Measurements from ENCODE around the gene PACS1.
"Not testable (repeated sequence)": the region's sequence is repeated elsewhere in the genome, so short reads cannot be mapped to it uniquely, and the experiment has no call there.

The PACS1 gene

DNA sequence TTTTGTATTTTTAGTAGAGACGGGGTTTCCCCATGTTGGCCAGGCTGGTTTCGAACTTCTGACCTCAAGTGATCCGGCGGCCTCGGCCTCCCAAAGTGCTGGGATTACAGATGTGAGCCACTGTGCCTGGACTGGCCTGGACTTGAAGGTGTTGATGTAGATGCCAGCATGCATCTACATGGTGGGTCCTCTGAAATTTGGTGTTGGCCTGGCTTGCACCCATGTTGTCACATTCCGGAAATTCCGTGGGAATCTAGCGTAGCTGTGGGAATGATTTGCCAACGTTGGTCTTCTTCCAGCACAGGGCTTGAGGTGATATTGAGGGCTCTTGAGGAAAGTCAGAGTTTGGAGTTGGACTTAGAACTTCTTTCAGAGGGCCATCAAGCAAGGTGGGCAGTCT is 6.5 kb downstream of the PACS1 start:
- no peak for DNase-seq

DNA sequence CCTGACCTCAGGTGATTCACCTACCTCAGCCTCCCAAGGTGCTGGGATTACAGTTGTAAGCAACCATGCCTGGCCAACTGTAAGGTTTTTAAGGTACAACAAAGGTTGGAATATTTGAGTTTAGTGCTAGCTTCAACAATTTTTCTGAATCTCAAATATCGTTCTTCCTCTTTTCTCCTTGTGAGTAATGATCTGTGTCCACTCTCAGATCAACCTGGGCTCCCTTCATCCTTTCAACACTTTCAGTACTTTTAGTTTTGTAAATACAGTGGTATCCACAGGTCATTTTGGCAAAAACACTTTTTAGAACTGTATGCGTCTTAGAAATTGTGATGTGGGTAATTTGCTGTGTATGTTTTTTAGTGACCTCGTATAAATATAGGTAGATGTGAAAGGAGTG is 7.9 kb downstream of the PACS1 start:
- DNase-seq = no peak

DNA sequence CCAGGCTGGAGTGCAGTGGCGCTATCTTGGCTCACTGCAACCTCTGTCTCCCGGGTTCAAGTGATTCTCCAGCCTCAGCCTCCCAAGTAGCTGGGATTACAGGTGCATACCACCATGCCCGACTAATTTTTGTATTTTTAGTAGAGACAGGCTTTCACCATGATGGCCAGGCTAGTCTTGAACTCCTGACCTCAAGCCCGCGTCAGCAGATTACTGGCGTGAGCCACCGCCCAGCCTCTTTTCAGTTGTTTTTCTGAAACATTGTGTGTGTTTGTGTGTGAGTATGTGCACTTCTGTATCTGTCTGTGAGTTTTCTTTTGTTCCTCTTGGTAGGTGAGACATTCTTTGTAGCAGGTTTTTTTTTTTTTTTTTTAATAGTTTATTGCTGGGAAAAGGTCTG is 8.9 kb downstream of the PACS1 start:
- not testable (repeated sequence) for DNase-seq

DNA sequence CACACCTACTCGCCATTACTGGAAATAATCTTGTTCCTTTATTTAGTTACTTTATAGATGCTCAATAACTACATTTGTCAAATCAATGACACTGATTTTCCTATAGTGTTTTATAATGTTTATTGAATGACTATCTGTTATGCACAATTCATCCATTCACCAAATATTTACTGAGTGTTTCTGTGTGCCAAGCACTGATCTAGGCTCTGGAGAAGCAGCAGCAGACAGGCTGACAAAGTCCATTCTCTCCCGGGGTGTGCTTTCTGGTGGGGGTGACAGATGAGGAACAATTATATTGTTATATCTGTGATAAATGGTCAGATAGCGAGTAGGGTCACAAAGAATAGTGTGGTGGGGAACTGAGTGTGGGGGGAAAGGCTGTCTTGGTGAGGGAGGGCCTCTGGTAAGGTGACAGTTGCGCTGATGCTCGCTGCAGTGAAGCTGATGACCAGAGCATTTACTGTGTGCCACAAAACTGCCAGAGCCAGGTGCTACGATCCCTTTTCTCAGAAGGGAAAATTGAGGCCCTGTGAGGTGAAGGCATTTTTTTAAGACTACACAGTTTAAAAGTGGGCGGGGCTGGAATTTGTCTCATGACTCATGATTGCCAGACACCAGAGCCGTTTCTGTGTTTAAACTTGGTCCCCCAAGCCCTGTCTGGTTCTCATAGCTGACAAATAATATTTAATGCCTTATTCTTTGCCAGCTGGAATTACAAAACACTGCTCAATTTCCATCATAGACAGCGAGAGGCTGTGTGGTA is 10.2 kb downstream of the PACS1 start:
- no peak for DNase-seq

DNA sequence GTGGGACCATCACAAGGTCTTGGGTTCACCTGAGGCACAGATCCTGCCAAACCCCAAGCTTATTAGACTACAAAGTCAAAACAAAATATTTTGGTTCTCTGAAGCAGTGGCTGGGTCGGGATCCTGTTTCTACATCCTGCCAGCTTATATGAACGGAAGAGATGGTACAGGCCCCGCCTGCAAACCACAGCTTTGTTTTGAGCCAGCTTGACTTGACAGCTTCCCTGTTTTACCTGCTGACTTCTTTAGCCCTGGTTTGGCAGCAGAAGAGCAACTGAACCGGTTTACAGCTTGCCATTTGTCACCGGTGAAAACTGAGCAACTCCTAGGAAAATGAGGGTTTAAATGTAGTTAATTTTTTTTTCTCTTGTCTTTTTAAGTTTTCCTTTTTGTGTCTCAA is 11.4 kb downstream of the PACS1 start:
- DNase-seq = no peak

DNA sequence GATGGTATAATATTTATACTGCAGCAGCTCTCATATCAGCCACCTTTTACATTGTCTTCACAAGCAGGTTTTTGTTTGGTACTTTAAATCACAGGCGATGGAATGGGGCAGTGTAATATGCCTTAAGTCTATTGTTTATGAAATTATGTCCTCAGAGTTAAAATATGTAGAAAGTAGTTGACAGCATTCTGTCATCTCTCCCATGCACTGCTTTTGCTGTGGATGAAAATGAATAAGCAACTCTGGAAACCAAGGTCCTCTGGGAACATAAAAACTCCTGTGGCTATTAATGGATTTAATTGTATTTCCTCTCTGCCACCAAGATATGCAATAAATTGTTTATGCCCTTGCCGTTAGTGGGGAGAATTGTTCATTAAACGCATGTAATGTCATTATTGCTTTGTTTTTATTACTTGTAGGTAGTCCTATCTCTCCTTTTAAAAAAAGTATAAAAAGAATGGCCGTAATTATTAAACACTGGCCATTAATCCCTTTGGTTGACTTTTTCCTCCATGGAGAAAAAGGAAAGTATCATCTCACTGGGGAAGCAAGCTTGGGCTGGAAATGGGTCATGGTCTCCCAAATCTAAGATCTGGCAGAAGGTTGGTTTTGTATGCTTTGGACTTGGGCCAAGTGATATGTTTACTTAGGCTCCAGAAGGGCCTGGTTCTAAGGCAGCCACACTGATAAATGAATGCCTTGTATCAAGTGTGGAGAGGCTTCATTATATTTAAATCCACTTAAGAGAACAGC is 13.1 kb downstream of the PACS1 start:
- no peak for DNase-seq

DNA sequence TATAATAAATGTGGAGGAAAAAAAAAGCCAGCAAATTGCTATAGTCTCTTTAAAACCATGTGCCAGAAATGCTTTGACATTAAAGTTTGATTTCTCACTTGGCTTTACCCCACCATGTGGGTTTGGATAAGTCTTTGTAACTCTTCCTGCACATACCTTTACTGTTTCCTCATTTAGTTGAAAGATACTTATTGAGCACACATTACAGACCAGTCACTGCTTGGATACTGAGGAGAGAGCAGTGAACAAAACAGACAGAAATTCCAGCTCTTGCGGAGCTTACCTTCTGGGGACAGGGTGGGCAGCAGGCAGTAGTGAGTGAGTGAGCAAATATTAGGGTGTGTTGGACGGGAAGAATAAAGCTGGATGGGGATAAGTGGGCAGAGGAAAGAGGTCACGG is 13.7 kb downstream of the PACS1 start:
- DNase-seq = no peak

DNA sequence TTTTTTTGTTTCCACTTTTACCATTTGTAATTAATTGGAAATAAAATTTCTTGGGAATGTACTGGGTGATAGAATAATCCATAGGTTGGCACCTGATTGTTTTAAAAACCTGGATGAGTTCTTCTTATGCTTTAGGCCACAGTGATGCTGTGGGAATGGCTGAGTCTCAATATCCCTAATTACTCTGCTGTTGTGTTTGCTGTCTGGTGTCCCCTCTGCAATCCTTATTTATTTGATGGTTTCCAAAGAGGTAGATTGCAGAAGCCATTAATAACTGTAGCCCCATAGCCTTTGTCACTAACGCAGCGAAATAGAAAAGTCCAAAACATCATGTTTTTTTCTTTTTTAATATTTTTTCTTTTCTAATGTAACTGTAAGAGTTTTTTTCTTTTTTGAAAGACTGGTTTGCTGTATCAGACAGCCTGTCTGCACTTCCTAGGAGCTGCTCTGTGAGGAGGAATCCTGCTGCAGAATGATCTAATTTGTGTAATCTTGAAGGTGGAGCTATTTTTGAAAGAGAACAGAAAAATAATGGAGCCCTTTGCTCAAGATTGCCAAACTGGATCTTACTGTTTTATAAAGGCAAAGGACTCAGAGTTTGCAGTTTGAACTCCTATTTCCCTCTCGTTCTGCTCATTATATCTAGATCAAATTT is 14.9 kb downstream of the PACS1 start:
- no peak for DNase-seq

DNA sequence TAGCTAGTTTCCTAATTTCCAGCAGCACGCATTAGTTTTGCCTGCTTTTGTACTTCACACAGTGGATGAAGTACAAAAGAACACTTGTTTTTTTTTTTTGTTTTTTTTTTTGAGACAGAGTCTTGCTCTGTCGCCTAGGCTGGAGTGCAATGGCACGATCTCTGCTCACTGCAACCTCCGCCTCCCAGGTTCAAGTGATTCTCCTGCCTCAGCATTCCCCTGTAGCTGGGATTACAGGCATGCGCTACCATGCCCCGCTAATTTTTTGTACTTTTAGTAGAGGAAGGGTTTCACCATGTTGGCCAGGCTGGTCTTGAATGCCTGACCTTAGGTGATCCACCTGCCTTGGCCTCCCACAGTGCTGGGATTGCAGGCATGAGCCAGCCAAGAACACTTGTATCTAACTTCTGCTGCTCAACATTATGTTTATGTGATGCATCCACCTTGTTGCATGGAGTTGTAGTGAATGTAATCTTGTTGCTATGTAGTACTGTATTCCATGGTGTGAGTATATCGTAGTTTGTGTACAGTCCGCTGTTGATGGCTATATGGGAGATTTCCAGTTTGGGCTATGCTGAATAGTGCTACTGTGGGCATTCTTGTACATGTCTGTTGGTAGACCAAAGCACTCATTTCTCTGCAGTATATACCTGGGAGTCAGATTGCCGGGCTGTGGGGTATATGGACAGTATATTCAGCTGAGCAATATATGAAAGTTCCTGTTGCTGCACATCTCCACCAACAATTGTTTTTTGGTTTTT is 17.3 kb downstream of the PACS1 start:
- DNase-seq = no peak

DNA sequence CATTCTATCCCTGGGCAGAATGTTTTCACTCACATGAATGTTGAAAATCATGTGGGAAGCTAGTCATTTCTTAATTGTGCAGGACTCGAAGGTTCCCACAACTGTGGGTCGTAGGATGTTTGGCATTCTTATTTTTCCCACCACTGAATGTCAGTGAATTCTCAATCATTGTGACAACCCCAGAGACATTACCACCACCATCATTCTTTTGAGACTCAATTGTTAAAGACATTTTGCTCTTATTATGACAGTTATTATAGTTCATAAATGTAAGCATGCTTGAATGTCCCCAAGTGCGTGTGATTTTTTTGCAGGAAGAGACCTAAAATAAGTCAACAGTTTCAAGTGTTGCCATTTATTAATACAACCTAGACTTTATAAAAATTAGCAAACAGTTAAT is 19.0 kb downstream of the PACS1 start:
- no peak for DNase-seq

DNA sequence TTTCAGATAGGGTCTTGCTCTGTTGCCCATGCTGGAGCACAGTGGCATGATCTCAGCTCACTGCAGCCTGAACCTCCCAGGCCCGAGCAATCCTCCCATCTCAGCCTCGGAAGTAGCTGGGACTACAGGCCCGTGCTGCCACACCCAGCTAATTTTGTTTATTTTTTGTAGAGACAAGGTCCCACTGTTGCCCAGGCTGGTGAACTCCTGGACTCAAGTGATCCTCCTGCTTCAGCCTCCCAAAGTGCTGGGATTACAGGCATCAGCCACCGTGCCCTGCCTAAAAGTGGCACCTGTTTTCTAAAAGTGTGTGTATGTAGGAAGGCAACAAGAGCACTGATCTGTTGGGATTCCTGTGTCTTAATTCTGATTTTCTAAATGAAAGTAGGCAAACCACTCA is 20.2 kb downstream of the PACS1 start:
- DNase-seq = no peak

DNA sequence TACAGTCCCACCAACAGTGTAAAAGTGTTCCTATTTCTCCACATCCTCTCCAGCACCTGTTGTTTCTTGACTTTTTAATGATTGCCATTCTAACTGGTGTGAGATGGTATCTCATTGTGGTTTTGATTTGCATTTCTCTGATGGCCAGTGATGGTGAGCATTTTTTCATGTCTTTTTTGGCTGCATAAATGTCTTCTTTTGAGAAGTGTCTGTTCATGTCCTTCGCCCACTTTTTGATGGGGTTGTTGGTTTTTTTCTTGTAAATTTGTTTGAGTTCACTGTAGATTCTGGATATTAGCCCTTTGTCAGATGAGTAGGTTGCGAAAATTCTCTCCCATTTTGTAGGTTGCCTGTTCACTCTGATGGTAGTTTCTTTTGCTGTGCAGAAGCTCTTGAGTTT is 22.1 kb downstream of the PACS1 start:
- not testable (repeated sequence) for DNase-seq

DNA sequence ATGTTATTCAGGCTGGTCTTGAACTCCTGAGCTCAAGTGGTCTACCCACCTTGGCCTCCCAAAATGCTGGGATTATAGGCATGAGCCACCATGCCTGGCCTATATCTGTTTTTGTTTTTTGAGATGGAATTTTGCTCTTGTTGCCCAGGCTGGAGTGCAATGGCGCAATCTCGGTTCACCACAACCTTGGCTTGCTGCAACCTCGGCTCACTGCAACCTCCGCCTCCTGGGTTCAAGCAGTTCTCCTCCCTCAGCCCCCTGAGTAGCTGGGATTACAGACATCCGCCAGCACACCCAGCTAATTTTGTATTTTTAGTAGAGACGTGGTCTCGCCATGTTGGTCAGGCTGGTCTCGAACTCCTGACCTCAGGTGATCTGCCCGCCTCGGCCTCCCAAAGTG is 29.7 kb downstream of the PACS1 start:
- DNase-seq = not testable (repeated sequence)

DNA sequence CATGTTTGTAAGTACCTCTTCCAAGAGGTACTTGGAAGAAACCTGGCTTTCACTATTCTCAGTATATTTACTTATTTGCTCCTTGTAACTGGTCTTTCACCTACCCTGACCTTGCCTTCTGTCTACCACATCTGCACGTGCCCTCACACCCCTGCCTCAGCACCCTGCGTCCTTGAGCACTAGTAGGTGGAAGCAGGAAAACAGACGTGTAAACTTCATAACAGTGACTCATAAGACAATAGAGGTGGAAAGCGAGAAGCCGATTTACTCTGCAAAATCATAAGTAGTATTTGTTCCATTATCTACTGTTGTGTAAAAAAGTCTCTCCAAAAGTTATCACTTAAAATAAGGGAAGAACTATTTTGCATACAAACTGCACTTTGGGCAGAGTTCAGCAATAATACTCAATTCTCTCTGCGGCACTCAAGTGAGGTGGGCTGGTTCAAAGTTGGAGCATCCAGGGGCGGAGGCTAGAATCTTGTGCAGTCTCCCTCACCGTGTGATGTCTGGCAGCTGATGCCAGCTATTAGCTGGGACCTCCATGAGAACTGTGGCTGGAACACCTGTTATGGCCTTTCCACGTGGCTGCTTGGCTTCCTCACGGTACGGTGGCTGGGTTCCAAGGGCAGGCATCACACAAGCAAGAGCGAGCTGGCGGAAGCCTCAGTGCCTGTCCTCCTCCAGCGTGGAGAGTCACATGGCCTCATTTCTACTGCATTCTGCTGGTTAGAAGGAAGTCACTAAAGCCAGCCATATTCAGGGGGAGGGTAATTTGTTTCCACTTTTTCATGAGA is 30.4 kb downstream of the PACS1 start:
- no peak for DNase-seq

DNA sequence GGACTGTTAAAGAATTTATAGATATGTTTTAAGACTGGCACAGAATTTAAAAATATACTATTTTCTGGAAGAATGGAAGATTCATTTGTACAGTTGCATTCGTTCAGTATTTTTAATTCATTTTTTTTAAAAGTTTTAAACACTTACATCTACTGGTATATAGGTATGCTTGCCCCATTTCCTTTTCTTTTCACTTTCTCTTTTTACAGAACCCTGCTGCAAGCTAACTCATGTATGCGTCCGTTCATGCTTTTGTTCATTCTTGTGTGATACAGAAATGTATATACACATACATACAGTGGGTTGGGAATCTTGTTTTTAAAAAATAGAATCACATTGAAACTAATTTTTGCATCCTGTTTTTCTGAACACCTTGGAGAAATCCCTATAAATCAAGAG is 31.0 kb downstream of the PACS1 start:
- DNase-seq = no peak

DNA sequence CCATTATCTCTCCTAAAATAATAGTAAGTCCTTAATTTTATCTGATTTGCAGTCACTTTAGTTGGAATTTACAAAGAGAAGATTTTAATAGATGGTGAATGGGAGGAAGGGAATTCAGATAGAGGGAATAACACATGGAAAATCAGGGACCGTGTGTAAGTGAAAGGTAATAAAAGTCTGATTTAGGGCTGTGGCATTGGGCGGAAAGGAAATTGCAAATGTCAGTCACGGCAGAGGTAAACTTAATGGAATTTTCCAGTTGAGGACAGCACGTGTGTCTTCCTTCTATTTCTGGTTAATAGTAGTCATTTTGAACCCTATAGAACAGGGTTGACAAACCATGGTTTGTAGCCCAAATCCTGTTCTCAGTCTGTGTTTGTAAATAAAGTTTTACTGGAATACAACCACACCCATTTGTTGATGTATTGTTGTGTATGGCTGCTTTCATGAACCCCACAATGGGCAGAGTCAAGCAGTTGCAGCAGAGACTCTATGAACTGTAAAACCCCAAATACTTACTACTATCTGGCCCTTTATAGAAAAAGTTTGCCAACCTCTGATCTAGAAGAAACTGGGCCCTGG is 34.1 kb downstream of the PACS1 start:
- no peak for DNase-seq

DNA sequence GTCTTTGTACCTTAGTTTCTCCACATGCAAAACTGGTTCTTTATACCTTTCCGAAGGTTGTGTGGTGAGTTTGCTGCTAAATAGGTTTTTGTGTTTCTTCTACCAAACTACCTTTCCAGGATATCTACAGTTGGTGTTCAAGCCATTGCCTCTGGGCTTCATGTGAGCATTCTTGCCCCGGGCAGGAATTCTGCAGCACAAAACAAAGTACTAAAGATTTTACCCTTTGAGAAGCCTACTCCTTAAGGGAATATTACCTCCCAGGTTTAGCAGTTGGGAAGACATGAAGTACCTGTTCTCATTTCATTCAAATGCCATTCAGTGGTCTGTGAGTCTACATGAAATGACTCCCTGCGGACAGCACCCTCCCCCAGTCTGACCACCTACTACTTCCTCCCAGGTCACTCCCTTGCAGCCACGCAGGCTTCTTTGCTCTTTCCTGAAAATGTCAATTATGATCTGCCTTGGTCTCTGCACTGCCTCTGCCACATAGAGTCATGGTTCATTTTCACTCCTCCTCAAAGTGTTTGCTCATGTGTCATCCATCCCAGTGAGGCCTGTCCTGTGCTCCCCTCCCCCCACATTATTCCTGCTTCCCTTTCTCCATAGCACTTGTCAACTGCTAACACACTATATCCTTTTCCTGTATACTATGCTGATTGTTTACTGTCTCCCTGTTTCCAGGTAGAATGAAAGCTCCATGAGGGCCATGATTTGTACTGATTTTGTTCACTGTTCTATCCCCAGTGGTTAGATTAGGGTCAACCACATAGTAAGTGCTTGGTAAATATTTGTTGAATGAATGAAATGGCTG is 36.9 kb downstream of the PACS1 start:
- no peak for DNase-seq

DNA sequence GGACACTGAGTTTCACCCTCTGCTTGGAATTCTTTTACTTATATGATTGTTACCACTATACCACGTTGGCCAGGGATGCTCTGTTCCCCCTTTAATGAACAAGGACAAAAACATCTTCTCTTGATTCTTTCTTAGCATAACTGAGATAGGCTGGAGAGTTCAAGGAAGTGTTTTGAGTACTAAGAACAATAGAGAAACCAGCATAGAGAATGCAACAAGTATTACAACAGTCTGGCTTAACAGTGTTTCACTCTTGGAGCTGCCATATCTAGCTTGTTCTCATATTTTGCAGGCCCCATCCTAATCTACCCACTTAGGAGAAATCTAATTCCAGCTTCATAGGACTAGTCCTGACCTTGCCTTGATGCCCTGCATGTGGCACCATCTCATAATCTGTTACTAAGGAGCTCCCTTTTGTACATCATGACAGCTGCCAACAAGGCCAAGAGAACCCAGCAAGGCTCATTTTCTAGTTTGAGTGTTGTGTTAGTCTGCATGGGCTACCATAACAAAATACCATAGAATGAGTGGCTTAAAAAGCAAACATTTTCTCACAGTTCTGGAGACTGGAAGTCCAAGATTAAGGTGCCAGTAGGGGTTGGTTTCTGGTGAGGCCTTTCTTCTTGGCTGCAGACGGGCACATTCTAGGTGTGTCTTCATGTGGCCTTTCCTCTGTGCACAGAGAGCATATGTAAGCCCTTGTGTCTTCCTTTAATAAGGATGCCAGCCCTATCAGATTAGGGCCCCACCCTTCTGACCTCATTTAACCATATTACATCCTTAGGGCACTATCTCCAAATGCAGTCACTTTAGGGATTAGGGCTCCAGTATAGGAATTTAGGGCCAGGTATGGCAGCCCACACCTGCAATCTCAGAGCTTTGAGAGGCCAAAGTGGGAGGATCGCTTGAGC is 37.8 kb downstream of the PACS1 start:
- DNase-seq = no peak

DNA sequence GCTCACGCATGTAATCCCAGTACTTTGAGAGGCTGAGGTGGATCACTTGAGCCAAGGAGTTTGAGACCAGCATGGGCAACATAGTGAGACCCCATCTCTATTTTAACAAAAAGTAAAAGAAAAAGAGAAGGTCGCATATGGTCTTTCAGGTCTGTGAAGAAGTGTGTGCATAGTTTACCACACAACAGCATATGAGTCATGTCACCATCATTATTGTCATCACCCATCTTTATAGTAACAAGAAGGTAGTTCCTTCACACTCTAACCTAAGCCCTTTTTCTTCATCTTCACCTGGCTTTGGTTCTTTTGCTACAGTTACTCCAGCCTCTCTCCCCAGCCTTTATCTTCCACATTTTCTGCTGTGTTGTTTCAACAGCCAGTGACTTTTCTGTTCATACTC is 39.2 kb downstream of the PACS1 start:
- no peak for DNase-seq

DNA sequence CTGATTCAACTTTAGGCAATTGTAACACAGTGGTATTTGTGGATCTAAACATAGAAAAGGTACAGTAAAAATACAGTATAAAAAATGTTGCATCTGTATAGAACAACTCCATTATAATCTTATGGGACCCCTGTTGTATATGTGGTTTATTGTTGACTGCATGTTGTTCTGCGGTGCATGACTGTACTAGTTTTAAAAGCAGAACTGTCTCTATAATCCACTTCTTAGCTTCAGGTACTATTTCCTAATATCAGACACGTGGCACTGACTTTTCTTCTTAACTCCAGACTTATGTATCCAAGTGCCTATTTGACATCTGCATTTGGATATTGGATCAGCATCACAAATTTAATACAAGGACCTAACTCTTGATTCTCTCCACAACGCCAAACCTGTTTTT is 41.1 kb downstream of the PACS1 start:
- no peak for DNase-seq
